Lower leg skin (tissue), 4 donors: ENCODE results near the gene SDK1. TPM values are rescaled to one million over a fixed set of nuclear protein-coding genes. Genes with fewer than 3 reads are reported as not detected.

ENCODE experiments used
- DNase-seq, 2 donors: peaks; one replicate each; pipeline ENCODE4 v3.0.0-alpha.2; 2019; ENCODE audit warnings: low spot score in 2 of 2
- H3K4me3 ChIP-seq: fragments of 200-600 bp; sonication (generic); 2 replicates; pipeline ENCODE4 v1.5.1; 2017; ENCODE audit warnings: mild to moderate bottlenecking, low read depth; ENCODE audit not compliant: poor library complexity, severe bottlenecking
- CTCF ChIP-seq, 3 donors: fragments of 450-650 bp; IDR thresholded peaks; one replicate each; pipeline ENCODE4 v1.5.1; 2016; ENCODE audit warnings: antibody characterized with exemption in 3 of 3, mild to moderate bottlenecking in 3 of 3, moderate library complexity in 2 of 3
- POLR2A ChIP-seq, 2 donors: fragments of 450-650 bp; IDR thresholded peaks; one replicate each; pipeline ENCODE4 v1.6.1; 2016 to 2017; ENCODE audit warnings: antibody characterized with exemption in 2 of 2, mild to moderate bottlenecking in 1 of 2, moderate library complexity in 1 of 2
- WGBS, 2 donors: methylation state at CpG; one replicate each; pipeline ENCODE4 v1.1.5; 2018; 5-methylcytosine and 5-hydroxymethylcytosine counted together
- intact Hi-C: fragments of 100-400 bp; cut with DNase I; formaldehyde crosslinking; loops from one replicate; pipeline ENCODE4 v1.15.0; 2023; ENCODE audit warnings: low total_unique reads
- total RNA-seq, 4 donors: library from RNA; depleted of rRNA; stranded (reverse); fragments of >200 nt; gene quantifications; one replicate each; pipeline ENCODE4 v1.1.0, GENCODE V29; 2016

The SDK1 gene
- total RNA-seq, 4 donors from 2014 or later, result 1.9 to 7.2 (median 5.1) TPM

- intact Hi-C loops, result no loop called here
- no peak overlapping the region for H3K4me3 ChIP-seq
- DNase-seq, result peak; percentile 70 to 90
- TF ChIP-seq POLR2A (IDR thresholded peaks at IDR 0.05), result no peak
- no peak for TF ChIP-seq CTCF (IDR thresholded peaks at IDR 0.05)
- WGBS, 2 donors, result 48 to 57% methylated on average over 8 of the region's 8 CpGs
Measured at GRCh38 chr7:3888096-3888495, 587.0 kb downstream of the SDK1 start.

GRCh38 chr7:3892157-3892556 is 591.1 kb downstream of the SDK1 start:
- 31 to 32% methylated on average over 7 of the region's 7 CpGs for WGBS, 2 donors
- no peak overlapping the region for H3K4me3 ChIP-seq
- DNase-seq, result no peak
- no peak for TF ChIP-seq POLR2A (IDR thresholded peaks at IDR 0.05)
- TF ChIP-seq CTCF (IDR thresholded peaks at IDR 0.05), result no peak
- intact Hi-C loops, result no loop called here

GRCh38 chr7:3892686-3893085 is 591.6 kb downstream of the SDK1 start:
- H3K4me3 ChIP-seq, result no peak overlapping the region
- no peak for TF ChIP-seq CTCF (IDR thresholded peaks at IDR 0.05)
- TF ChIP-seq POLR2A (IDR thresholded peaks at IDR 0.05), result no peak
- intact Hi-C loops, result no loop called here
- 60 to 65% methylated on average over 11 of the region's 11 CpGs for WGBS, 2 donors
- DNase-seq, result peak in 1 of 2 donors; percentile 75

- DNase-seq, result no peak
- WGBS, 2 donors, result 68 to 74% methylated on average over 12 of the region's 12 CpGs
- H3K4me3 ChIP-seq, result no peak overlapping the region
- intact Hi-C loops, result no loop called here
- TF ChIP-seq POLR2A (IDR thresholded peaks at IDR 0.05) (no peak), CTCF (IDR thresholded peaks at IDR 0.05) (no peak)
Measured at GRCh38 chr7:3893151-3893788, 592.2 kb downstream of the SDK1 start.

GRCh38 chr7:3893789-3894153 is 592.7 kb downstream of the SDK1 start:
- TF ChIP-seq CTCF (IDR thresholded peaks at IDR 0.05) (no peak), POLR2A (IDR thresholded peaks at IDR 0.05) (no peak)
- 67 to 75% methylated on average over 4 of the region's 4 CpGs for WGBS, 2 donors
- DNase-seq, result peak in 1 of 2 donors; percentile 64
- intact Hi-C loops, result no loop called here
- H3K4me3 ChIP-seq, result no peak overlapping the region
